Hepatocyte (in vitro differentiated cells): Measurements from ENCODE around the gene AGFG1. TPM values are rescaled to one million over a fixed set of nuclear protein-coding genes. Genes with fewer than 3 reads are reported as not detected.

ENCODE experiments used
- DNase-seq: peaks from one replicate; pipeline ENCODE4 v3.0.0-alpha.2; 2016; ENCODE audit warnings: low spot score
- H2AFZ ChIP-seq: fragments of 200-600 bp; sonication (generic); 2 replicates; pipeline ENCODE4 v1.6.0; 2016; ENCODE audit warnings: antibody characterized with exemption, mild to moderate bottlenecking
- H3K27ac ChIP-seq: fragments of 200-600 bp; sonication (generic); 2 replicates; pipeline ENCODE4 v1.5.1; 2016; ENCODE audit warnings: mild to moderate bottlenecking
- H3K27me3 ChIP-seq: fragments of 200-600 bp; sonication (generic); 2 replicates; pipeline ENCODE4 v1.6.1; 2016
- H3K36me3 ChIP-seq: fragments of 200-600 bp; sonication (generic); replicated peaks from 2 replicates; pipeline ENCODE4 v1.5.1; 2016; ENCODE audit warnings: low read depth; ENCODE audit not compliant: insufficient read depth
- H3K4me1 ChIP-seq: fragments of 200-600 bp; sonication (generic); 2 replicates; pipeline ENCODE4 v1.5.1; 2016; ENCODE audit warnings: mild to moderate bottlenecking, moderate library complexity; ENCODE audit not compliant: insufficient read depth
- H3K4me2 ChIP-seq: fragments of 200-600 bp; sonication (generic); 2 replicates; pipeline ENCODE4 v1.6.0; 2016
- H3K4me3 ChIP-seq: fragments of 200-600 bp; sonication (generic); 2 replicates; pipeline ENCODE4 v1.5.1; 2016; ENCODE audit warnings: mild to moderate bottlenecking
- H3K79me2 ChIP-seq: fragments of 200-600 bp; sonication (generic); 2 replicates; pipeline ENCODE4 v1.6.0; 2017; ENCODE audit warnings: mild to moderate bottlenecking
- H3K9me2 ChIP-seq: fragments of 200-600 bp; sonication (generic); replicated peaks from 2 replicates; pipeline ENCODE4 v1.6.0; 2017; ENCODE audit warnings: mild to moderate bottlenecking; ENCODE audit not compliant: insufficient read depth
- H3K9me3 ChIP-seq: fragments of 200-600 bp; sonication (generic); 2 replicates; pipeline ENCODE4 v1.5.1; 2016; ENCODE audit warnings: low read depth, mild to moderate bottlenecking
- H4K20me1 ChIP-seq: fragments of 200-600 bp; sonication (generic); 2 replicates; pipeline ENCODE4 v1.6.0; 2016; ENCODE audit warnings: mild to moderate bottlenecking; ENCODE audit not compliant: insufficient read depth, poor library complexity, severe bottlenecking
- EZH2 ChIP-seq: fragments of 200-600 bp; sonication (generic); IDR thresholded peaks from 2 replicates; pipeline ENCODE4 v1.6.1; 2016; ENCODE audit warnings: antibody characterized with exemption, mild to moderate bottlenecking, borderline replicate concordance
- EZH2phosphoT487 ChIP-seq: fragments of 200-600 bp; sonication (generic); IDR thresholded peaks from one replicate; pipeline ENCODE4 v1.6.1; 2018; ENCODE audit warnings: antibody characterized with exemption, mild to moderate bottlenecking, low read depth, moderate library complexity; ENCODE audit not compliant: unreplicated experiment, severe bottlenecking
- WGBS: methylation state at CpG from one replicate; pipeline ENCODE4 v1.1.6; 2016; ENCODE audit warnings: low lambda C conversion rate; ENCODE audit errors: missing lambda C conversion rate; 5-methylcytosine and 5-hydroxymethylcytosine counted together
- microRNA-seq: library from miRNA; unstranded; fragments of <30 nt; microRNA quantifications from one replicate; pipeline ENCODE4, GENCODE V29; 2017
- polyA plus RNA-seq: library from polyadenylated mRNA; unstranded; fragments of >200 nt; fragmentation: Nextera tagmentation; extraction: Ambion mirVana; gene quantifications from 2 replicates; pipeline ENCODE4 v1.2.1, GENCODE V29; 2016
- total RNA-seq: library from RNA; depleted of rRNA; stranded (reverse); fragments of >200 nt; gene quantifications from 2 replicates; pipeline ENCODE4 v1.2.3, GENCODE V29; 2014
- TF ChIP-seq, protein P1 (sequence below): fragments of 200-600 bp; sonication (generic); IDR thresholded peaks from 2 replicates; pipeline ENCODE4 v1.5.1; 2016; ENCODE audit warnings: antibody characterized with exemption, mild to moderate bottlenecking; ENCODE audit not compliant: poor library complexity

AGFG1 gene
- total and polyA plus RNA-seq, 2 experiments from 2014 or later = 62.4 to 91.6 TPM

DNA sequence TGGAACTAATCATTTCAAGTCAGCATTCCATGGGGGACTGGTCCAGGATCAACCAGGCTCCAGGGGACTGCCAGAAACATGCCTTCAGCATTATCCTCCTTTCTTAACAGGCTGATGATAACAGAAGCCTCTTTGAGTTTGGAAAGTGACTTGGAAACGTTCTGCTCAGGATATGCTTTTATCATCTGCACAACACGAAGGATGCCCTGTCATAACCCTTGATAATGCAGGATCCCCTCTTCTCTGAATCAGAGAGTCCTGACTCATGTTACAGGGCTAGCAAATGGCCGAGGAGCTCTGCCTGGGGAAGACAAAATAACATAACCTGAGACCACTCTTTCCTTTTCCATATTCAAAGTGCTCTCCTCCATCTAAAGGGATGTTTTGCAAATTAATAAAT lies 136.0 kb downstream of the AGFG1 start:
- Histone ChIP-seq H3K36me3 (no peaks in the 10 kb centered on the region), H3K9me3 (no peaks in the 10 kb centered on the region), H3K27me3 (no peaks in the 10 kb centered on the region), H4K20me1 (no peaks in the 10 kb centered on the region), H3K79me2 (no peaks in the 10 kb centered on the region), H3K27ac (no peak overlapping the region), H2AFZ (no peak overlapping the region), H3K9me2 (no peaks in the 10 kb centered on the region), H3K4me2 (no peak overlapping the region), H3K4me3 (no peak overlapping the region), H3K4me1 (no peaks in the 10 kb centered on the region)
- WGBS = 32% methylated on average over 3 of the region's 3 CpGs
- no peak for DNase-seq
- TF ChIP-seq EZH2phosphoT487 (no peak), EZH2 (no peak)
- TF ChIP-seq, protein P1, sequence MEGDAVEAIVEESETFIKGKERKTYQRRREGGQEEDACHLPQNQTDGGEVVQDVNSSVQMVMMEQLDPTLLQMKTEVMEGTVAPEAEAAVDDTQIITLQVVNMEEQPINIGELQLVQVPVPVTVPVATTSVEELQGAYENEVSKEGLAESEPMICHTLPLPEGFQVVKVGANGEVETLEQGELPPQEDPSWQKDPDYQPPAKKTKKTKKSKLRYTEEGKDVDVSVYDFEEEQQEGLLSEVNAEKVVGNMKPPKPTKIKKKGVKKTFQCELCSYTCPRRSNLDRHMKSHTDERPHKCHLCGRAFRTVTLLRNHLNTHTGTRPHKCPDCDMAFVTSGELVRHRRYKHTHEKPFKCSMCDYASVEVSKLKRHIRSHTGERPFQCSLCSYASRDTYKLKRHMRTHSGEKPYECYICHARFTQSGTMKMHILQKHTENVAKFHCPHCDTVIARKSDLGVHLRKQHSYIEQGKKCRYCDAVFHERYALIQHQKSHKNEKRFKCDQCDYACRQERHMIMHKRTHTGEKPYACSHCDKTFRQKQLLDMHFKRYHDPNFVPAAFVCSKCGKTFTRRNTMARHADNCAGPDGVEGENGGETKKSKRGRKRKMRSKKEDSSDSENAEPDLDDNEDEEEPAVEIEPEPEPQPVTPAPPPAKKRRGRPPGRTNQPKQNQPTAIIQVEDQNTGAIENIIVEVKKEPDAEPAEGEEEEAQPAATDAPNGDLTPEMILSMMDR = no peak

DNA sequence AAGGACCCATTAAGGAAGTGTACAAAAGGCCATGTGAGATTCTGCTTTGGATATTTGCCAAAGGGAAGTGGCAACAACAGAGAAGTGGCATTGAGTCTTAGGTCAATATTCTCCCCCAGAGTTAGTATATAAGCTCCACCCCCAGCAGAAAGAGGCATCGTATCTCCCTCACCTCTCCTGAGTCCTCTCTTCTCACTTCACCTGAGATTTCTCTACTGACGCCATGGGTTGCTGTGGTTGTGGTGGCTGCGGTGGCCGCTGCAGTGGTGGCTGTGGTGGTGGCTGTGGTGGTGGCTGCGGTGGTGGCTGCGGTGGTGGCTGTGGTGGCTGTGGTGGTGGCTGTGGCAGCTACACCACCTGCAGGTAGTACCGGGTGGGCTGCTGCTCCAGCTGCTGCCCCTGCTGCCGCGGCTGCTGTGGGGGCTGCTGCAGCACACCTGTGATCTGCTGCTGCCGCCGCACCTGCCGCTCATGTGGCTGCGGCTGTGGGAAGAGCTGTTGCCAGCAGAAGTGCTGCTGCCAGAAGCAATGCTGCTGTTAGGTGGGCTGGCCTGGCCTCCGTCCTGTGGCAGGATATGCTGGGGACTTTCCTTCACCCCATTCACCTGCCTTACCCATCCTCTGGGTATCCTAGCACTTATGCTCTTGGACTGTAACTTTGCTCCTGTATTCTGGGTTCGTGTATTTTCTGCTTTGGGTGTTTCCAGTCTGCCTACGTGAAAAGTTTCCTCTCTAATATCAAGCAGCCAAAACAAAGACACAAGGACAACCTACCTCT lies 136.8 kb downstream of the AGFG1 start:
- no peaks in the 10 kb centered on the region for H3K36me3 ChIP-seq
- DNase-seq = no peak
- TF ChIP-seq, protein P1 = no peak
- no peak for TF ChIP-seq EZH2
- no peak for TF ChIP-seq EZH2phosphoT487

DNA sequence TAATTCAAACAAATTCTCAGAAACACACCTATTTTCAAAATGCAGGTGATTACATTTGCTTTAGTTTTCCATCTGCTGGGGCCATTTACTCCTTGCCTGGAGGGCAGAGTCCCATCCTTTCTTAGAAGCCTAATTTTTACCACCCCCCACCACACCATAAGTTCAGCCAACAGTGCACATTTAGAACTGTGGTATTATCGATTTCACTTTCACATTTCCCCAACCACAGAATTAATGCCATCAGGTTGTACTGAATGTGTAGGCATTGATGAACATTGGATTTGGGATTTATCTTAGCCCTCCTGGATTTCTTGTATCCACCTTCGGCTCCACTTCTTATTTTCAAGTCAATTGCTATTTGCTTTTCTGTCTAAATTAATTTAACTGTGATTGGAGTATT lies 138.2 kb downstream of the AGFG1 start:
- H3K9me3 ChIP-seq = no peaks in the 10 kb centered on the region
- no peak overlapping the region for H3K4me3 ChIP-seq
- H3K27me3 ChIP-seq = no peaks in the 10 kb centered on the region
- no peaks in the 10 kb centered on the region for H3K36me3 ChIP-seq
- no peak for DNase-seq
- 96% methylated on average over 2 of the region's 2 CpGs for WGBS
- H2AFZ ChIP-seq = no peak overlapping the region
- H3K27ac ChIP-seq = no peak overlapping the region
- H3K9me2 ChIP-seq = no peaks in the 10 kb centered on the region
- no peaks in the 10 kb centered on the region for H3K79me2 ChIP-seq
- H4K20me1 ChIP-seq = no peaks in the 10 kb centered on the region
- H3K4me2 ChIP-seq = no peak overlapping the region
- TF ChIP-seq EZH2phosphoT487 (no peak), EZH2 (no peak)
- TF ChIP-seq, protein P1 = no peak
- H3K4me1 ChIP-seq = no peaks in the 10 kb centered on the region

More for the DNA sequence above, 136.8 kb downstream of the AGFG1 start:
- no peak overlapping the region for H3K27ac ChIP-seq
- H3K4me2 ChIP-seq = no peak overlapping the region
- no peak overlapping the region for H2AFZ ChIP-seq
- H3K27me3 ChIP-seq = no peaks in the 10 kb centered on the region
- H3K4me3 ChIP-seq = no peak overlapping the region
- H3K9me2 ChIP-seq = no peaks in the 10 kb centered on the region
- H4K20me1 ChIP-seq = no peaks in the 10 kb centered on the region
- H3K79me2 ChIP-seq = no peaks in the 10 kb centered on the region
- WGBS = 90% methylated on average over 16 of the region's 16 CpGs
- no peaks in the 10 kb centered on the region for H3K9me3 ChIP-seq
- no peaks in the 10 kb centered on the region for H3K4me1 ChIP-seq

Small RNA genes lying within 50 kb of the gene (microRNA-seq; reads per million reads assigned to microRNA genes)
- gene MIR5703 = not detected

Other genes starting within 250 kb of the AGFG1 start
- gene MFF, start 146.9 kb upstream of the AGFG1 start, total RNA-seq = 122 and 125 TPM in 2 replicates
- 106 and 111 TPM in 2 replicates for gene MFF, start 146.9 kb upstream of the AGFG1 start, polyA plus RNA-seq
- 44.6 and 46.6 TPM in 2 replicates for gene TM4SF20, start 92.8 kb upstream of the AGFG1 start, total RNA-seq
- gene TM4SF20, start 92.8 kb upstream of the AGFG1 start, polyA plus RNA-seq = 9.3 and 14.2 TPM in 2 replicates
- not detected in 2 replicates for gene SCYGR1, start 84.2 kb upstream of the AGFG1 start, total RNA-seq
- not detected in 2 replicates for gene SCYGR1, start 84.2 kb upstream of the AGFG1 start, polyA plus RNA-seq
- not detected in 2 replicates for gene SCYGR2, start 126.7 kb downstream of the AGFG1 start, total RNA-seq
- gene SCYGR2, start 126.7 kb downstream of the AGFG1 start, polyA plus RNA-seq = not detected in 2 replicates
- not detected in 2 replicates for gene SCYGR3, start 142.7 kb downstream of the AGFG1 start, total RNA-seq
- not detected in 2 replicates for gene SCYGR3, start 142.7 kb downstream of the AGFG1 start, polyA plus RNA-seq
- not detected in 2 replicates for gene SCYGR4, start 145.3 kb downstream of the AGFG1 start, total RNA-seq
- not detected in 2 replicates for gene SCYGR4, start 145.3 kb downstream of the AGFG1 start, polyA plus RNA-seq
- gene SCYGR5, start 194.6 kb downstream of the AGFG1 start, total RNA-seq = not detected in 2 replicates
- not detected in 2 replicates for gene SCYGR5, start 194.6 kb downstream of the AGFG1 start, polyA plus RNA-seq
- 19.7 and 21.8 TPM in 2 replicates for gene SLC19A3, start 245.9 kb downstream of the AGFG1 start, total RNA-seq
- 13.8 and 15.5 TPM in 2 replicates for gene SLC19A3, start 245.9 kb downstream of the AGFG1 start, polyA plus RNA-seq